ENCODE measurements around the gene MAP3K9.
"Not testable (repeated sequence)": the region's sequence is repeated elsewhere in the genome, so short reads cannot be mapped to it uniquely, and the experiment has no call there.

Gene MAP3K9

GRCh38 chr14:70707138-70708038, 101.9 kb downstream of the MAP3K9 start:
- Histone ChIP-seq H3K4me3 (no peak overlapping the region), H3K27ac (peak overlapping the region in 6 of 21 experiments; percentile 5 to 72 (median 39))

GRCh38 chr14:70706177-70706576, 103.1 kb downstream of the MAP3K9 start:
- Histone ChIP-seq H3K4me3 (no peak overlapping the region), H3K27ac (no peak overlapping the region)

DNA sequence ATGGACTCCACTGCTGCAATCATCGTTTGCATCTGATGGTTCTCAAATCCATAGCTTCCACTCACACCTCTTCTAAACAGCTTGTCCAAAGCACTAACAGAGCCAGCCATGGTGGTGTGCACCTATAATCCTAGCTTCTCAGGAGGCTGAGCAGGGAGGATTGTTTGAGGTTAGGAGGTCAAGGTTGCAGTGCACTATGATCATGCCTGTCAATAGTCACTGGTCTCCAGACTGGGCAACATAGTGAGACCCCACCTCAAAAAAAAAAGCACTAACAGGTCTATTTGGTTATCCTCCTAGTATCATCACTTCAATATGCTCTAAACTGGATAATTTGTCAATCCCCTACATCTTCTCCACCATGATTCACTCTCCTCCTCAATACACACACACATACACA, 104.4 kb downstream of the MAP3K9 start:
- no peak overlapping the region for H3K27ac ChIP-seq
- no peak overlapping the region for H3K4me3 ChIP-seq

GRCh38 chr14:70703621-70704168, 105.6 kb downstream of the MAP3K9 start:
- not testable (repeated sequence) for H3K27ac ChIP-seq

DNA sequence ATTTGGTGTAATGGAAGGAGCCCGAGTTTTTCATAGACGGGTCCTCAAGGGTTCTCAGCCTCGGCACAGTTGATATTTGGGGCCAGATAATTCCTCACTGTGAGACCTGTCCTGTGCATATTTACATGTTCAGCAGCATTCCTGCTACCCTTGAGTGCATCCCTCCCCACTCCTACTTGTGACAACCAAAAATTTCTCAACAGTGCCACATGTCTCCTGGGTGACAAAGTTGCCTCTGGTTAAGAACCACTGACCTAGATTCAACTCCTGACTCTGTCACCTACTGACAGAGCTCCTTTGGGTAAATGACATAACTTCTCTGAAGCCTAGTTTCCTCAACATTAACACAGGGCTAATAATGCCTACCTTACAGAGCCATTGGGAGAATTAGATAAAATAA, 107.2 kb downstream of the MAP3K9 start:
- H3K4me3 ChIP-seq = no peak overlapping the region
- peak overlapping the region in 1 of 21 experiments; percentile 12 for H3K27ac ChIP-seq

More at GRCh38 chr14:70703621-70704168, 105.6 kb downstream of the MAP3K9 start:
- H3K4me3 ChIP-seq = not testable (repeated sequence)

GRCh38 chr14:70701610-70702009, 107.7 kb downstream of the MAP3K9 start:
- H3K27ac ChIP-seq = peak overlapping the region in 1 of 21 experiments; percentile 12

GRCh38 chr14:70700955-70701585, 108.2 kb downstream of the MAP3K9 start:
- peak overlapping the region in 1 of 21 experiments; percentile 20 for H3K27ac ChIP-seq
- H3K4me3 ChIP-seq = no peak overlapping the region

More at GRCh38 chr14:70701610-70702009, 107.7 kb downstream of the MAP3K9 start:
- H3K4me3 ChIP-seq = no peak overlapping the region

GRCh38 chr14:70699646-70700045, 109.7 kb downstream of the MAP3K9 start:
- no peak overlapping the region for H3K27ac ChIP-seq
- H3K4me3 ChIP-seq = no peak overlapping the region

DNA sequence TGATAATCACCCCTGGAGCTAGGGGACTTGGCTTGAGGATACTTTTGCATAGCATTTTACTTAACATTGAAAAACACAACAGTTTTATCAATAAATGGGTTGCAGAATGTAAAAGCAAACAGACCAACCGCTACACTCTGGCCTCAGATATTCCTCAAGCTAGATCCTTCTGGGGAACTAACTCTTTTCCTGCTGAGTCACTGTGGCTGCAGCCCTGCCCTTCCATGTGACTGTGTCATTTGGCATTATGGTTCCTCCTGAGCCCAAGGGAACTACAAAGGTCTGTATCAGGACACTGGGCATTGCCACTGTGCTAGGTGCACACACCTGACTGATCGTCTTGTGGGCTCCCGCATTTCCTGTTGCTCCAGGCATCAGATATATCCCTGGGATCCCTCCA, 111.0 kb downstream of the MAP3K9 start:
- no peak overlapping the region for H3K4me3 ChIP-seq
- peak overlapping the region in 1 of 21 experiments; percentile 4 for H3K27ac ChIP-seq

DNA sequence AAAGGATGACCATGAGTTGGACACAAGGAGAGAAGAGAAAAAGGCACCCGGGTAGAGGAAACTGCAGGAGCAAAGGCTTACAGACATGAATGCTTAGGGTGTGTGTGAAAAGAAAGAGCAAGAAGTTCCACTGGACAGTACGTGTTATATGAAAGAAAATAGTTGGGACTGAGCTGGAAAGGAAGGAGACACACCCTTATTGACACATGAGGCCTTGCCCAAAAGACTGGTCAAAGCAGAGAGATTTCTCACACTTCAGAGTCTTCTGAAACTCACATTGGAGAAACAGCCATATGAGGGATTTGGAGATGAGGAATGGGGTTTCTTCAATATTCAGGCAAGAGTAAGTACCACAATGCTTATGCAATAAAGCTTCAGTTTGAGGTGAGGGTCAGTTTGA, 111.6 kb downstream of the MAP3K9 start:
- Histone ChIP-seq H3K27ac (no peak overlapping the region), H3K4me3 (no peak overlapping the region)

DNA sequence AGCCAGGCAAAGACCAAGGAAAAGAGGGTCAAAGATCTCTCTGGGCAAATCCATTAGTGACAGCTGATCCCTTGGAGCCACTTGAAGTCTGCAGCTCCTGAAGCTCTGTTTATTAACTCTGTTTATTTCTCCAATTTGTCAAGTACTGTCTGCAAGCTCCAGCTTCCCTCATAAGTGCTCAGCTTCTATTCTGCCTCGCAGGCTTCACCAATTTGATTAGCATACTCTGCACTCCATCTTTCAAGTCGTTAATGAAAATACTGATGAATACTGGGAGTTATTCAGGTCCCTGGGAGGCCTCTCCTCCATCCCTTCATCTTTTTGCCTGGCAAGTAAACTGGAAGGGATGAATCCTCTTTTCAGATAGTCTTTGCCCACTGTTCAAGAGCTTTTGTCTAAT, 113.3 kb downstream of the MAP3K9 start:
- Histone ChIP-seq H3K27ac (no peak overlapping the region), H3K4me3 (no peak overlapping the region)

GRCh38 chr14:70692210-70692609, 117.1 kb downstream of the MAP3K9 start:
- no peak overlapping the region for H3K4me3 ChIP-seq
- H3K27ac ChIP-seq = peak overlapping the region in 9 of 21 experiments; percentile 20 to 69 (median 34)

- Histone ChIP-seq H3K4me3 (no peak overlapping the region), H3K27ac (no peak overlapping the region)
These were observed 123.7 kb downstream of the MAP3K9 start for GRCh38 chr14:70685474-70686197.

DNA sequence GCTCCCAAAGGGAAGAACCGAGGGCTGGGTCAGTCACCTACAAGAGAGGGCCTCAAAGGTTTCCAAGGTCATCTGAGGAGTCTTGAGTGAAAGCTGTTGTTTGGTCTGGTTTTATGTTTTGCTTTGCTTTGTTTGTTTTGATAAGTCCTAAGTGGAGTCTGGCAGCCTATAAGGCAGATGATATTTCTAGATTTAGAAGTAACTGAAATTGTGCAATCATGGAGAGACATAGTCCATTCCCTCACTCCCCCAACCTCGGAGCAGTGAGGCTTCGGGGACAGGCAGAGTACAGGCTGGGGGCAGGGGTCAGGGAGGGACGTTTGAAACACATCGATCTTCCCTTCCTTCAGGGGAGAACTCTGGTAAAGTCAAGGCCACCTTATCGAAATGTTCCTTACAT, 125.3 kb downstream of the MAP3K9 start:
- H3K4me3 ChIP-seq = no peak overlapping the region
- no peak overlapping the region for H3K27ac ChIP-seq

DNA sequence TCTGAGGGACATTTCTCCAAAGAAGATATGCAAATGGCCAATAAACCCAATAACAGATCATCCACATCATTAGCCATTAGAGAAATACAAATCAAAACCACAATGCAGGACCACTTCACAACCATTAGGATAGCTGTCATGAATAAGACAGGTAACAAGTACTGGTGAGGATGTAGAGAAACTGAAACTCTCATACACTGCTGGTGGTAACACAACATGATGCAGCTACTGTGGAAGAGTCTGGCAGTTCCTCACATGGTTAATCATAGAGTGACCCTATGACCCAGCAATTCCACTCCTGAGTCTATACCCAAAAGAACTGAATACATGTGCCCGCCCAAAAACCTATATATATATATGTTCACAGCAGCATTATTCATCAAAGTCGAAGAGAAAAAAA, 128.6 kb downstream of the MAP3K9 start:
- no peak overlapping the region for H3K27ac ChIP-seq
- no peak overlapping the region for H3K4me3 ChIP-seq

GRCh38 chr14:70677341-70677740, 132.0 kb downstream of the MAP3K9 start:
- Histone ChIP-seq H3K4me3 (no peak overlapping the region), H3K27ac (no peak overlapping the region)

All from skin epidermis (tissue), 12 donors.